Activated naive CD4-positive, alpha-beta T cell treated with Interleukin-2 at 50 U/mL for 16 hours (primary cell): ENCODE measurements around the gene PDK1.
A peak's percentile ranks its signal among the peaks of the same experiment; 100 is the strongest.
"Not testable (repeated sequence)": the region's sequence is repeated elsewhere in the genome, so short reads cannot be mapped to it uniquely, and the experiment has no call there.

Experiments
- DNase-seq: peaks from one replicate; pipeline ENCODE4 v3.0.0-alpha.2; 2020

PDK1 gene

DNA sequence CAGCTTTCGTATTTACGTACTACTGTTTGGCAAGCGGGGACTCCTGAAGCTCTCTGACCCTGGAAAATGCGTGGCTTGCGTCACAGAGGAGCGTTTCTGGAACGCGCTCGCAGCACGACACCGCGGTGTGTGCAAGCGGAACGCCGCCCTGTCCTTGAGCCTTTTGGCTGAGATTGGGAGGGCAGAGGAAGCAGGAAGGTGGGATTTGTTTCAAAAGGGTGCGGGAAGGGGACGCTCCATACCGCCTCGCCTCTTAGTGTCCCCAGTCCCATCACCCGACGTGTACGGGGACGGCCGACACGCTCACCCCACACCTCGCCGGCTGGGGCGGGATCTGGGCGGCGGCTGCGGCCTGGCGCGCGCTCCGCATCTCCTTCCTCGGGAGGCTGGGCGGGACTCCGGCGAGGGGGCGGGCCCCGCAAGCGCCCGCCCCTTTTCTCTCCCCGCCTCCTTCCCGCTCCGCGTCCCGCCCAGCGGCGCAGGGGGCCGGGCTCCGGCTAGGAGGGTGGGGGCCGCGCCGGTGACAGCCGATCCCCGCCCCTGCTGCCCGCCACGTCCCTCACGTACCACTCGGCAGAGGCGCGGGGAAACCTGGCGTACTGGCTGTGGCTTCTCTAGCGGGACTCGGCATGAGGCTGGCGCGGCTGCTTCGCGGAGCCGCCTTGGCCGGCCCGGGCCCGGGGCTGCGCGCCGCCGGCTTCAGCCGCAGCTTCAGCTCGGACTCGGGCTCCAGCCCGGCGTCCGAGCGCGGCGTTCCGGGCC is at the start of gene PDK1:
Gene PDK1, plus strand, starts transcription at position 569 of the 762 bp plus-strand sequence. Its CDS starts 61 bp downstream, at position 630.
- peak; percentile 90 for DNase-seq

DNA sequence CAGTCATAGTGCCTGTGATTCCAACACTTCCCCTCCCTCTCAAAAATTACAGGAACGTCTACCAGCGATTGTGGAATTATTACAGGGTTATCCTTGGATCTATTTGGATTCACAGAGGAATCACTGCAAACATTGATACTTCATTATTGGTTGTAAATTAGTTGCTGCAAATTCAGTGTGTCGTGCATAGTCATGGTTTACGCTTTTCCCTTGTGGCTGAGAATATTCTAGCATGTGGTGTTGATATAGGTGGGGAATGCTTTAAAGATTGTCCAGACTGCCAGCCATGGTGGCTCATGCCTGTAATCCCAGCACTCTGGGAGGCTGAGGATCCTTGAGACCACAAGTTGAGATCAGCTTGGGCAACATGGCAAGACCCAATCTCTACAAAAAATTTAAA is 48.7 kb upstream of the PDK1 start:
- DNase-seq, result no peak

DNA sequence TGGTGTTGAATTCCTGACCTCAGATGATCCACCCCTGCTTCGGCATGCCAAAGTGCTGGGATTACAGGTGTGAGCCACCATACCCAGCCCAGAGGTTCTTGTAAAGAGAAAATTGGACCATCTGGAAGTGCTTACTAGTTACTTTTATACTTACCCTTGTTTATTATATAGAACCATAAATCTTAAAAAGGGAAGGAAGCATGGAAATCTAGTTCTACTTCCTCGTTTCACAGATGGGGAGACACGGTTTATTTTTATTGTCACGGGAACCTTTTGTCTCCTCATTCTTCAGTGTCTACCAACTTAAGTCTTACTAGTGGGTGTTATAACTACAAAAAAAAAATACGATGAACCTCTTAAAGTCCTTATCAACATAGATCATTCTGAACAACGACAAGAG is 45.8 kb upstream of the PDK1 start:
- no peak for DNase-seq

DNA sequence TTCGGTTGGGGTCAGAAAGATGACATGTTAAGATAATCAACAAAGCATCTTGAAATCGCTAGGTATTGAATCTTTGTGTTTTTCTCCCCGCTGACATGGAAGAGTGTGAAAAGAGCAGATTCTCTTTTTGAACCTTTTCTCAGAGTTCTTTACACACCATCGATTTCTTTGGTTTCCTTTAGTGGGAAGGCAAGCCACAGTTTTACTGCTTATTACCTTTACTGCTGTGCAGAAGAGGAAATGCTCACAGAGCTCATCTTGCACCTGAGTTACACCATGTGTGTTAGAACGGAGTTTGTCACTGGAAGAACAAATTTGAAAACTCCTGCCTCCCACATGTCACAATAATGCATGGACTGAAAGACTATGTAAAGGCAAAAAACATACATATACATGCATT is 45.3 kb upstream of the PDK1 start:
- no peak for DNase-seq

DNA sequence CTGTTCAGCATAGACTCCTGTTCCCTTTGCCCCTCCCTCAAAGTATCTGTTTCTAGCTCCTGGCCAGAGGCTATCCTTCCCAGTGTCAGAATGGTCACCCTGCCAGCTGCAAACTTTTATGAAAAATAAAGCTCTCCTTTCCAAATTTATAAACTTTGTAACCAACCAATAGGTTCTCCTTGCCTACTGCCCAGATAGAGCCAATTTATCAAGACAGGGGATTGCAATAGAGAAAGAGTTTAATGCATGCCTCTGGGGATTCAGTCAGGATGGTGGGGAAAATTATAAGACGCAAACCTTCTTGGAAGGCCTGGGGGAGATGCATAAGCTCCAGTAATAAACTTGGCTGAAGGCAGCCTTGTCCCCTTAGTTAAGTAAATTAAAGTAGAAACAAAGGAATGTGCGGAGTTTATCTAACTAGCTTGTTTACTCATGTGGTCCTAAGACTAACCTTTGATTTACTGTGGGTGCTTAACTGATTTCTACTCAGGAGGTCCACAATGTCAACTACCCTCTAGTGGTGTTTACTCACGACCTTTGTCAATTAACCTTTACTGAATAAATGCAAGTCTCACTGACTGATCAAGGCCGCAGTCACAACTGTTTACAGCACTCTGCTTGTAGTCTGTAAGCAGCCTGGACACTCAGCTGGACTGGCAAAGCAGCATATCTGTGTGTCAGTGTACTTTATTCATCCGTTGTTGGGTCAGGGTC is 42.9 kb upstream of the PDK1 start:
- DNase-seq, result no peak

DNA sequence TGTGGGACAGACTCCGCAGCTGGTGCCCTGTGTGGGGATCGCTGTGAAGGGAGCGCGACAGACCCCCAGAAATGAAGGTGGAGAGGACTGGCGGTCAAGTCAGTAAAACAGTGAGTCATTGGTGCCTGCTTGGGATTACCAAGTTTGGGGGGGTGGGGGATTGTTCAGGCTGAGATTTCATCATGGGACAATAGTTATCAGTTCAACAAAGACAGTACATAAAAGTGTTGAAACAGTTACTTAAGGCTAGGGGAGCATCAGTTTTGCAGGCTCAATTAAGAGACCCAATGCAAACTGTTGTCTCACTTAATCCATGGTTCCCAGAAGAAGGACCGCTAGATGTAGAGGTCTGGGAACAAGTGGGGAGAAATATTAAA is 42.4 kb upstream of the PDK1 start:
- no peak for DNase-seq

DNA sequence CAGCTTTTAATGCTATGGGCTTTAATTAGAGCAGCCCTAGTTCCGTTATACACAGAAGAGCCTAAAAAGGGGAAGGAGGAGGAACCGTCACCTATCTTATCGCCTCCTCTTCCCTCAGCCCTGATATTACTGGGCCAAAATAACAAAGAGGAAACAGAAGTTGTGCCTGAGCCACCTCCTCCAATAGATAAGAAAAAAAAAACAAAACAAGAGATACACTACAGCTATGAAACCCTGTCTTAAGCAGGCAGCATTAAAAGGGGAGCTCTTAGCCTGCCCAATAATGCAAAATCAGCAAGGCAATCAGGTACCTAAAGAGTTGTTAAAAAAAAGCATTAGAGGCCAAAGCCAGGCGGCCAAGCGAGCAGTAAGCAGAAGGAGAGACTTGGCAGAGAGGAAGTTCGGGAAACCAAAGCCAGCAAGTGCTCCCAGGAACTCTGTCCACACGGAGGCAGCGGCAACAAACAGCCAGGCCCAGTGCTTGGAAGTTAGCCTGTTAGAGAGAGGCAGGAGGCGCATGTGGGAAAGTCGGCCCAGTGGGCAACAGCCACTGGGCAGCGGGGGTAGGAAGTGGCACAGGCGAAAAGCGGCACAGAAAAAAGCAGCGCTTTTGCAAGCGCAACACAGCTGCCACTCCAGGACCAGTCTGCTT is 41.8 kb upstream of the PDK1 start:
- no peak for DNase-seq

DNA sequence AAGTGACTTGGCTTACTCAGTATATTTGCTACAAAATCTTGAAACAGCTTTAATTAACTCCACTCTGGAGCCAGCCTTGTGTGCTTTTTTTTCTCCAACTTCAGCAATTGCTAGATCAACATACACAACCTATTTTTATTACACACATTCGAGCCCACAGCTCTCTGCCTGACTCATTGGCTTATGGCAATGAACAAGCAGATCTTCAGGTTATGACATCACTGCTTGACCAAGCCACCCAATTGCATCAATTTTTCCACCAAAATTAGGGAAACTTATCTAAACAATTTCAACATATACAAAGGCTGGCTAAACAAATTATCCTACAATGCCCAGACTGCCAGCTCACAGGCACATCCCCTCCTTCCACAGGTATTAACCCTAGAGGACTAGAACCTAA is 39.6 kb upstream of the PDK1 start:
- DNase-seq, result no peak

DNA sequence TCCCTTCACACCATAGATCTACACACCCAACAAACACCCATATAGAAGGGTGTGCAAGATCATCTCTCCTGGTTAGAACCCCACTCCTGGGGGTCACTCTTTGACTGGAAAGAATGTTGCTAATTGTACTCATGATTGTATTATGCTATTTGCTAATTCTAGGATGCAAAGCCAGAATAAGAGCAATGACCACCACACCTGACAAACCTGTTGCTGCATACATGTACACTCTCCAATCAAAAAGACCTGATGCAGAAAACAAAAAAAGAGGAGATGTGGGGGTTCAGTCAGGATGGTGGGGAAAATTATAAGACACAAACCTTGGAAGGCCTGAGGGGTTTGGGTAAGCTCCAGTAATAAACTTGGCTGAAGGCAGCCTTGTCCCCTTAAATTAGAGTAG is 36.9 kb upstream of the PDK1 start:
- DNase-seq, result no peak

DNA sequence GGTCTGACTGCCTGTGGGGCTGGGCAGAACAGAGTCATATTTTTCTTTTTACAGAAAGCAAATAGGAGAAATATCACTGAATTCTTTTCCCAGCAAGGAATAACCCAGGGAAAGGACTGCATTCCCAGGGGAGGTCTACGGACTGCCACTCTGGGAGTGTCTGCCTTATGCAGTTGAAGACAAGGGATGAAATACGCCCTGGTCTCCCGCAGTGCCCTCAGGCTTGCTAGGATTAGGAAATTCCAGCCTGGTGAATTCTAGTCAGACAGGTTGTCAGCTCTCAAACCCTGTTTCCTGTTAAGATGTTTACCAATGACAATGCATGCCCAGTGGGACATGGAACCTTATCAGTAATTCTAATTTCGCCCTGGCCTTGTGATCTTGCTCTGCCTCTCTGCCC is 30.3 kb upstream of the PDK1 start:
- no peak for DNase-seq

DNA sequence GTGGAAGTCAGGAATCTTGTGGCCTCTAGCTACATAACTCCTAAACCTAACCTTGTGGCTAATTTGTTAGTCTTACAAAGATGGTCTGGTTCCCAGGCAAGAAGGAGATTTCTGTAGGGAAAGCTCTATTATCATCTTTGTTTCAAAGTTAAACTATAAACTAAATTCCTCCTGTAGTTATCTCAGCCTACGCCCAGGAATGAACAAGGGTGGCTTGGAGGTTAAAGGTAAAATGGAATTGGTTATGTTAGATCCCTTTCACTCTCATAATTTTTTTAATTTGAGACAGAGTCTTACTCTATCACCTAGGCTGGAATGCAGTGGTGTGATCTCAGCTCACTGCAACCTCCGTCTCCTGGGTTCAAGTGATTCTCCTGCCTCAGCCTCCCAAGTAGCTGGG is 24.6 kb upstream of the PDK1 start:
- DNase-seq, result no peak

DNA sequence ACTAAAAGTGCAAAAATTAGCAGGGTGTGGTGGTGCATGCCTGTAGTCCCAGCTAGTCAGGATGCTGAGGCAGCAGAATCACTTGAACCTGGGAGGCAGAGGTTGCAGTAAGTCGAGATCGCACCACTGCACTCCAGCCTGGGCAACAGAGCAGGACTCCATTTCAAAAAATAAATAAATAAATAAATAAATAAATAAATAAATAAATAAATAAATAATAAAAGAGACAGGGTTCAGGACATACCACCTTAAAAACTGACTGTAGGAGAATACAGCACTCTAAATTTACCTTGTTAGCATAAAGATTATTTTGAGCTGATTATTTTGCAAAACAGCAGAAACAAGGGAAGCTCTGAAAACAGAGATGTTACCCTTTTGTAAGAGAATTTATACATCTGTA is 23.4 kb upstream of the PDK1 start:
- not testable (repeated sequence) for DNase-seq

DNA sequence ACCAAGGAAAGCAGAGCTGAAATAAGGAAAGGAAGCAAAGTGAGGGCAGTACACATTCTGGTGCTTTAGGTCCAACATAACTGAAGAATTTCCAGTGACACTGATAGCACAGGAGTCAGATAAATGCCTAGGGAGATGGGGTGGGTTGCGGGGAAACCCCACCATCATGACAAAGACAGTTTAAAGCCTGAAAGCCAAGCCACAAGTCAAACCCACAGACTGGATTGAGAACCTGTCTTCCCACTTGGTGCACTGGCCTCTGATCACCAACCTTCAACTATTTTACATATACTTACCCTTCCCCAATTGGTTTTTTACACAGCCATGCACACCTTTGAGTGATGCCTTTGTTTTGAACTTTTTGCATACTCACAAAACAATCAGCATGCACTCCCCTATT is 22.2 kb upstream of the PDK1 start:
- DNase-seq, result no peak

DNA sequence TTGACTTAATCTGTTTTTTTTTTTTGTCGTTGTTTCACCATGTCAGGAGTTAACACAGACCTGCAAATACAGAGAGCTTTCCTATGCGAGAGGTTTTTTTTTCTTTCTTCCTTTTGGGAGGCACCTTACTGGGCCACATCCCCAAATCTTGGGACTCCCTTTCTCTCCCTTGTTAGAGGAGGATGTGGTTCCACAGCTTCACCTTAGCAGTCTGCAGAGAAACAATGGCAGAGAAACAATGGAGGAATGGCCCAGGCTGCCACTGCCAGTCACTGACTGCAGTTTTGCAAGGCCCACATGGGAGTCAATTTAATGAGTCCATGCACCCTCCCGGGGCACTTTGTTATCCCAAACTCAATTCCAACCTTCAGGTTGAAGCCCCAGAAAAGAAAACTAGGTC is 20.8 kb upstream of the PDK1 start:
- no peak for DNase-seq

DNA sequence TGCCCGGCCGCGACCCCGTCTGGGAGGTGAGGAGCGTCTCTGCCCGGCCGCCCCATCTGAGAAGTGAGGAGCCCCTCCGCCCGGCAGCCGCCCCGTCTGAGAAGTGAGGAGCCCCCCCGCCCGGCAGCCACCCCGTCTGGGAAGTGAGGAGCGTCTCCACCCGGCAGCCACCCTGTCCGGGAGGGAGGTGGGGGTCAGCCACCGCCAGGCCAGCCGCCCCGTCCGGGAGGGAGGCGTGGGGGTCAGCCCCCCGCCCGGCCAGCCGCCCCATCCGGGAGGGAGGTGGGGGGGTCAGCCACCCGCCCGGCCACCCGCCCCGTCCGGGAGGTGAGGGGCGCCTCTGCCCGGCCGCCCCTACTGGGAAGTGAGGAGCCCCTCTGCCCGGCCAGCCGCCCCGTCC is 18.0 kb upstream of the PDK1 start:
- not testable (repeated sequence) for DNase-seq

DNA sequence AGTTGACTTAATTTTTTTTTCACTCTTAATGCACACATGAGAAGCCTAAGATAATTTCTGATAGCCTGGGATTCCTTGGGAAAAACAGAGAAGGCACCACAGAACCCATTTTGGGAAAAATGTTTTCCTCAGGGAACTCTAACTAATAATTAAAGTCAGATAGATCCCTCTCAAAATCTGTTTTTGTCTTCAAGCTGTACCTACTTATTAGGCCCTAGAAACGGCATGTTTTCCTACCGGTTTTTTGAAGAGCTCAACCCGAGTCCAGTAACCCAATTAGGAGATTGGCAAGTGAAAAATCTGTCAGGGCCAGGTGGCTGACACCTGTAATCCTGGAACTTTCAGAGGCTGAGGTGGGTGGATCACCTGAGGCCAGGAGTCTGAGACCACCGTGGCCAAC is 16.1 kb upstream of the PDK1 start:
- DNase-seq, result no peak

DNA sequence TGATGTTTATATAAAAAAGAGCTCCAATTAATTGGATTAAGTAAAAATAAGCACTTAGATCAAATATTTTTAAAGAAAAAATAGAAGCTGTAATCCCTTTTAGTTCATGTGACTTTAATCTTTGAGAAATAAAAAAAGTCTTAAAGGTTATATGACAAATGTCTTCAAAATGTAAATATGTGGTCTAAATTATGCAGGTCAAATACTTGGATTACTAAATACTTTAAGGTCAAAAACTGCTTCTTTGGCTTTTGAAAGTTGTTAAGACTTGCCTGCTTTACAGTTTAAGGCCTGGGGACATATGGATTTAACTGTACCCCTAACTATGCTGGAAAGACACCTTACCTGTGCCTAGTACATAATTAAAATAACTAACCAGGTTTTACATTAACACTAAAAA is 15.5 kb upstream of the PDK1 start:
- no peak for DNase-seq

DNA sequence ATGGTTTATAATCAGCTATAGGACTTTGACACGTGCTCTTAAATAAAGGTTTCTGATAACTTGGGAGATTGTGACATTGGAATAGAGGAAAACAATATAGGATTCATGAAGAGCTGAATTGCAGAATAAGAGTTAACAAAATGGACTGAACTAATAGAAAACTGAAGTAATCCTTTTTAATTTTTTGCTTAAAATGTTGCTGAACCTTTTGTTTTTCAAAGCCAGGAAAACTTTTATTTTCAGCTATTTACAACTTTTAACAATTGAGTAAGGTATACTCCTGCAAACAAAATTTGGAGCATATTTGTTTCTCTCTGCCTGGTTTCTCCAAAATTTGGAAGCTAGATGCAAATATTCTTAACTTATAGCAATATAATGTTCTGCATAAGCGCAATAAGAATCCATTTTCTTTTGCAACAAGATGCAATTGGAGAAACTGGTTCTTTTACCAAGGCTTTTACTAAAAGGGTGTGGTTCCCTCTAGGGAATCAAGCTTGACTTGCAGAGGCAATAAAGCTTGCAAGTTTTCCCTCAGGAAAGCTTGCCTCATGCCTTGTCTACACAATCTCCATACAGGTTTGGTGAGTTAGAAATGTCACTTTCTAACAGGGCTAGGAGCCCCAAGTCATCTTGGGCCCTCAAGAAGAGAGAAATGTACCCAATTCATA is 10.3 kb upstream of the PDK1 start:
- no peak for DNase-seq

DNA sequence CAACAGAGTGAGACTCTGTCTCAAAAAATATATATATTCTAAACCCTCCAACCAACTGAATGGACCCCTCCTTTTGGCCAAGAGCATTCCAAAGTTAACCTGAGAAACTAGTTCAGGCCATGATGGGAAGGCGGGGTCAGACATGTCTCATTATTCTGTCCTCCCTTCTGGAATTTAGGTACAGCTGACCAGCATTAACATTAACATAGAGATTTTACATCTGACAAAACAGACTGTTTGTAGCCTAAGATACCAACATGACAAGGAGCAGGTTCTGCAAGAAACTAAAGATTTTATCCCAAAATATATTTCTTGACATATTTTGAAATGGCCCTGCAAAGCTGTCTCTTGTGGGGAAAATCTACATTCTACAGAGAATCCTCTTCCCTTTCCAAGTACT is 6.8 kb upstream of the PDK1 start:
- DNase-seq, result no peak

DNA sequence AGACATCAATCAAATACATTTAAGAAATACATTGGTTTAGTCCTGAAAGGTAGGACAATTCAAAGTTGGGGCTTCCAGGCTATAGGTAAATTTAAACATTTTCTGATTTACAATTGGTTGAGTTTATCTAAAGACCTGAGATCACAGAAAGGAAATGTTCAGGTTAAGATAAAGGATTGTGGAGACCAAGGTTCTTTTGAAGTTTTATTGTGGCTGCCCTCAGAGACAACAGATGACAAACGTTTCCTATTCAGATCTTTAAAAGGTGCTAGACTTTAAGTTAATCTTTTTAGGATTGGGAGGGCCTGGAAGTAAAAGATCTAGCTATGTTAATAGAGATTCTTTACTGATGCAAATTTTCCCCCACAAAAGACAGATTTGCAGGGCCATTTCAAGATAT is 6.1 kb upstream of the PDK1 start:
- DNase-seq, result not testable (repeated sequence)

DNA sequence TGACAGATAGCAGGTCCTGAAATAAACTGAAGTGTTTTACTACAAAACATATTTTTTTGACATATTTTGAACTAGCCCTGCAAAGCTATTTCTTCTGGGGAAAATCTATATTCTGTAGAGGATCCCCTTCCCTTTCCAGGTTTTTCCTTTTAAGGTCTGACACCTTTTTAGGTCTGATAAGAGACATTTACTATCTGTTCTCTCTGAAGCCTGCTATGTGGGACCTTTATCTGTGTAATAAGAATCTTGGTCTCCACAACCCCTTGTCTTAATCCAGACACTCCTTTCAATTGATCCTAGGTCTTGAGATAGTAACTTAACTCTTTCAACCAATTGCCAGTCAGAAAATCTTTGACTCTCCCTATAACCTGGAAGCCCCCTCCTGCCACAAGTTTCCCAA is 5.5 kb upstream of the PDK1 start:
- DNase-seq, result no peak

DNA sequence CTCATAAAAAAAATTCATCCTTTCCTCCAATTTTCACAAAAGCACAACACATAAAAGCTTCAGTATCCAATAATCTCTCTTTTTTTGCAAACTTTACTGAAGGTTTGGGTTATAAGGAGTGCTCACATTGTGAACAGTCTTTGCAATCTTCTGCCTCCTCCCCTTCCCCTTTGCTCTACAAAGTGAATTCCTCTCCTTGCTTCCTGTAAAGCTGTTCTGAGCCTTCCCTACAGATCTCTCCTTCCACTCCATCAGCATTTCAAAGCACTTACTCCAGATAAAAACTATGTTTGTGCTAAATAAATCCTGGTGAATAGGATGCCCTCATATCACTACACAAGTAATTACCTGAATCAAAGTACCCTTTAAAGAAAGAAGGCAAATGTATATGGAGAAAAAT is 4.6 kb upstream of the PDK1 start:
- no peak for DNase-seq

DNA sequence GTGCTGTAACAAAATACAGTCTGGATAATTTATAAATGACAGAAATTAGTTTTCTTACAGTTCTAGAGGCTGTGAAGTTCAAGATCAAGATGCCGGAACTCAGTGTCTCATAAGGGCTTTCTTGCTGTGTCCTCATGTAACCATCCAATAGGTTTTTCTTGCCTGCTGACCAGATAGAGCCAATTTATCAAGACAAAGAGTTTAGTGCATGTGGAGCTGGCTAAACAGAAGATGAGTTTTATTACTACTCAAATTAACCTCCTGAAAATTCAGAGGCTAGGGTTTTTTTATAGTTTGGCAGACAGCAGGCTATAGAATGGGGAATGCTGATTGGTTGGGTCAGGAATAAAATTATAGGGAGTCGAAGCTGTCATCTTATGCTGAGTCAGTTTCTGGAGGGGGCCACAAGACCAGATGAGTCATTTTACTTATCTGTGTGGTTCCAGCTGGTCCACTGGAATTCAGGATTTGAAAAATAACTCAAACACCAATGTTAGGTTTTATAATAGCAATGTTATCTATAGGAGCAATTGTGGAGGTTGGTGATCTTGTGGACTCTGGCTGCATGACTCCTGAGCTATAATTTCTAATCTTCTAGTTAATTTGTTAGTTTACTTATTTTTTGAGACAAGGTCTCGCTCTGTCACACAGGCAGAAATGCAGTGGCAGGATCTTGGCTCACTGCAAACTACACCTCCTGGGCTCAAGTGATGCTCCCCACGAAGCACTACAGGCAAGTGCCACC is 3.2 kb upstream of the PDK1 start:
- no peak for DNase-seq
